NCI-H1694 (cell line): ENCODE data around the gene LCN12.

ENCODE experiments used
- DNase-seq: peaks from one replicate; lab custom pipeline; 2025; lab: John Stamatoyannopoulos, UW

Gene LCN12

GRCh38 chr9:136945333-136946227 lies 6.5 kb upstream of the LCN12 start:
- DNase-seq = no peak

- no peak for DNase-seq
These were observed 5.6 kb upstream of the LCN12 start for GRCh38 chr9:136946228-136947027.

- DNase-seq = no peak
These were observed 4.8 kb upstream of the LCN12 start for GRCh38 chr9:136947028-136947891.

GRCh38 chr9:136947955-136948510 lies 4.0 kb upstream of the LCN12 start:
- DNase-seq = no peak

- DNase-seq = no peak
These were observed 2.7 kb upstream of the LCN12 start for GRCh38 chr9:136949239-136949816.

GRCh38 chr9:136949817-136950655 lies 2.0 kb upstream of the LCN12 start:
- DNase-seq = peak; percentile 70

GRCh38 chr9:136950656-136951276 lies 1.3 kb upstream of the LCN12 start:
- DNase-seq = no peak

- no peak for DNase-seq
These were observed 313 bp downstream of the LCN12 start for GRCh38 chr9:136952321-136952850.

- DNase-seq = no peak
These were observed 1.1 kb downstream of the LCN12 start for GRCh38 chr9:136952876-136953770.

GRCh38 chr9:136953771-136954269 lies 1.7 kb downstream of the LCN12 start:
- no peak for DNase-seq

GRCh38 chr9:136954270-136955083 lies 2.4 kb downstream of the LCN12 start:
- DNase-seq = no peak

- DNase-seq = no peak
These were observed 3.3 kb downstream of the LCN12 start for GRCh38 chr9:136955202-136955942.

- DNase-seq = no peak
These were observed 3.9 kb downstream of the LCN12 start for GRCh38 chr9:136955943-136956335.

- no peak for DNase-seq
These were observed 4.5 kb downstream of the LCN12 start for GRCh38 chr9:136956604-136957003.

GRCh38 chr9:136957461-136957860 lies 5.4 kb downstream of the LCN12 start:
- DNase-seq = no peak

GRCh38 chr9:136957901-136958300 lies 5.8 kb downstream of the LCN12 start:
- no peak for DNase-seq

- no peak for DNase-seq
These were observed 6.4 kb downstream of the LCN12 start for GRCh38 chr9:136958473-136958872.
